HEK293T (cell line): Measurements from ENCODE around the gene LYL1.

Experiments used
- CTCF ChIA-PET: fragments of 350-600 bp; formaldehyde crosslinking; extraction: SDS; loops from one replicate; lab custom pipeline; 2021; ENCODE audit warnings: antibody characterized with exemption, inconsistent platforms; lab: Yijun Ruan, JAX
- POLR2A ChIA-PET: fragments of 350-600 bp; formaldehyde crosslinking; extraction: SDS; loops from one replicate; lab custom pipeline; 2020; ENCODE audit warnings: antibody characterized with exemption, inconsistent platforms; lab: Yijun Ruan, JAX
- DNase-seq: peaks from one replicate; pipeline ENCODE4 v3.0.0; 2012; ENCODE audit warnings: mixed read lengths; ENCODE audit errors: extremely low spot score
- ARNT ChIP-seq: fragments of 450-650 bp; IDR thresholded peaks from 2 replicates; pipeline ENCODE4 v1.6.1; 2017; ENCODE audit warnings: mild to moderate bottlenecking
- BHLHE40 ChIP-seq: fragments of 450-650 bp; IDR thresholded peaks from 2 replicates; pipeline ENCODE4 v1.6.1; 2016; ENCODE audit warnings: mild to moderate bottlenecking, moderate library complexity, borderline replicate concordance
- CTBP1 ChIP-seq: fragments of 450-650 bp; IDR thresholded peaks from 2 replicates; pipeline ENCODE4 v1.6.1; 2016; ENCODE audit warnings: borderline replicate concordance
- ELF4 ChIP-seq: fragments of 450-650 bp; IDR thresholded peaks from 2 replicates; pipeline ENCODE4 v1.6.1; 2017; ENCODE audit warnings: antibody characterized with exemption
- FOXA1 ChIP-seq: fragments of 450-650 bp; IDR thresholded peaks from 2 replicates; pipeline ENCODE4 v1.6.1; 2016; ENCODE audit warnings: mild to moderate bottlenecking
- FOXK2 ChIP-seq: fragments of 450-650 bp; IDR thresholded peaks from 2 replicates; pipeline ENCODE4 v1.6.1; 2016; ENCODE audit warnings: mild to moderate bottlenecking
- FOXM1 ChIP-seq: fragments of 450-650 bp; IDR thresholded peaks from 2 replicates; pipeline ENCODE4 v1.6.1; 2017; ENCODE audit warnings: mild to moderate bottlenecking, borderline replicate concordance
- HDGF ChIP-seq: fragments of 450-650 bp; IDR thresholded peaks from 2 replicates; pipeline ENCODE4 v1.6.1; 2017; ENCODE audit warnings: antibody characterized with exemption, borderline replicate concordance
- L3MBTL2 ChIP-seq: fragments of 450-650 bp; conservative IDR thresholded peaks from 2 replicates; pipeline ENCODE4 v1.6.1; 2016; ENCODE audit warnings: mild to moderate bottlenecking
- LEF1 ChIP-seq: fragments of 450-650 bp; IDR thresholded peaks from 2 replicates; pipeline ENCODE4 v1.6.1; 2017; ENCODE audit warnings: mild to moderate bottlenecking, borderline replicate concordance
- NFRKB ChIP-seq: fragments of 450-650 bp; IDR thresholded peaks from 2 replicates; pipeline ENCODE4 v1.6.1; 2016; ENCODE audit warnings: mild to moderate bottlenecking, moderate library complexity
- SP1 ChIP-seq: fragments of 450-650 bp; IDR thresholded peaks from 2 replicates; pipeline ENCODE4 v1.6.1; 2017
- SUZ12 ChIP-seq: fragments of 450-650 bp; IDR thresholded peaks from 2 replicates; pipeline ENCODE4 v1.6.1; 2016; ENCODE audit warnings: mild to moderate bottlenecking
- TARDBP ChIP-seq: fragments of 450-650 bp; IDR thresholded peaks from 2 replicates; pipeline ENCODE4 v1.6.1; 2016
- ZNF384 ChIP-seq: fragments of 450-650 bp; IDR thresholded peaks from 2 replicates; pipeline ENCODE4 v1.6.1; 2016
- TF ChIP-seq, protein P1 (sequence below): fragments of 450-650 bp; IDR thresholded peaks from 2 replicates; pipeline ENCODE4 v1.6.1; 2016

The LYL1 gene

DNA sequence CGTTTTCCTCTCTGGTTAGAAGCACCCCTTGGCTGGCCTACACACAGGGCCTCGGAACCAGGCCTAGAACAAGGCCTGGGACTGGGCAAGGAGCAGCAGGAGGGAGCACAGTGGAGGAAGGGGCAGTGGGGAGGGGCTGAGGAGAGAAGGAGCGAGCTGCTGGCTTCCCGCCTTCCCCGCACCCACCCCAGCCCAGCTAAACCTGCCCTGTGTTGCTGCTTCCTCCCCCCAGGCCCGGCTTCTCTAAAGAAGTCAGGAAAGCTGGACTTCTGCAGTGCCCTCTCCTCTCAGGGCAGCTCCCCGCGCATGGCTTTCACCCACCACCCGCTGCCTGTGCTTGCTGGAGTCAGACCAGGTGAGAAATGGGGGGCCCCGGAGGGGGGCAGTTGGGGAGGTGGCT lies 24.3 kb downstream of the LYL1 start:
- DNase-seq, result no peak
- ChIA-PET CTCF (interaction anchor here (0.7 to 1.3 kb wide), 4 partner anchors 10 to 101 kb away, joined by 3 to 4 read pairs (median 3); no protein-coding TSS in a partner anchor), POLR2A (no interaction called here)
- TF ChIP-seq ZNF384 (no peak), FOXK2 (no peak), NFRKB (no peak), BHLHE40 (no peak), HDGF (no peak), ELF4 (no peak), FOXM1 (no peak), SUZ12 (no peak), ARNT (no peak), LEF1 (no peak), TARDBP (no peak), FOXA1 (no peak)
- TF ChIP-seq, protein P1, sequence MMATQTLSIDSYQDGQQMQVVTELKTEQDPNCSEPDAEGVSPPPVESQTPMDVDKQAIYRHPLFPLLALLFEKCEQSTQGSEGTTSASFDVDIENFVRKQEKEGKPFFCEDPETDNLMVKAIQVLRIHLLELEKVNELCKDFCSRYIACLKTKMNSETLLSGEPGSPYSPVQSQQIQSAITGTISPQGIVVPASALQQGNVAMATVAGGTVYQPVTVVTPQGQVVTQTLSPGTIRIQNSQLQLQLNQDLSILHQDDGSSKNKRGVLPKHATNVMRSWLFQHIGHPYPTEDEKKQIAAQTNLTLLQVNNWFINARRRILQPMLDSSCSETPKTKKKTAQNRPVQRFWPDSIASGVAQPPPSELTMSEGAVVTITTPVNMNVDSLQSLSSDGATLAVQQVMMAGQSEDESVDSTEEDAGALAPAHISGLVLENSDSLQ, result no peak

DNA sequence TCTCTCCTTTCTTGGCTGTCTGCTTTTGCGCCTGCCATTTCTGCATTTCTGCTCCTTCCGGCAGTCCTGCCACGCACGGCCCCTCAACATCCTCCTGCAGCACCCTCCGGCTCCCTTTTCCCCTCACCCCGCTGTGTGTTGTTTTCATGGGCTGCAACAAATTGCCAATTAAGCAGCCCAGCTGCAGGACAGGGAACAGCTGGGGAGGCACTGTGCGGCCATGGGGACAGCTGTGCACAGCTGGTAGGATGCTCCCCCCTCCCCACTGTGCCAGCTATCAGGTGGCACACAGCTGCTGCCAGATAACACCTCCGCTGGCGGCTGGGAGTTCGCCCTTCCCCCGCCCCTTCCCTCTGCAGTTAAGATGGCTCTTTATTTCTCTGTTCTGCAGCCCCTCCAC lies 25.4 kb downstream of the LYL1 start:
- TF ChIP-seq ELF4 (no peak), HDGF (no peak), FOXM1 (no peak), FOXA1 (no peak), ARNT (no peak), L3MBTL2 (no peak), CTBP1 (no peak), SUZ12 (no peak), SP1 (no peak), ZNF384 (no peak), NFRKB (no peak)
- TF ChIP-seq, protein P1, result no peak
- ChIA-PET CTCF (no interaction called here), POLR2A (no interaction called here)
- no peak for DNase-seq

DNA sequence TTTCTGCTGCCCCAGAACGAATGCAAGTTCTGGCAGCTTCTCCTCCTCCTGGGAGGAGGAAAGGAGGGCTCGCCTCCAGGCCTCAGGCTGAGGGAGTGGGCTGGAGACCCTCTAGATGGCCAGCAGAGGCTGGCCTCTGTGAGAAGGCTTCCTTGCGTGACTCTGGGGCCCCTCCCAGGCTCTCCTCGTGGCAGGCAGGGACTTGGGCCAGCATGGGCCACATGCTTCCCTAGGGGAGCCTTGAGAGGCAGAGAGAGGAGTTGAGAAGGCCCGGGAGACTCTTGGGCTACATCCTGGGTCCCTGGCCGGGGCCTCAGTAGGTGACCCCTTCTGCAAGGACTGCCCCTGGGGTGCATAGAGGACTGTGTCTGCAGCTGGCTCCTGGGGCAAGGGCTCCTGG lies 25.9 kb downstream of the LYL1 start:
- ChIA-PET POLR2A (no interaction called here), CTCF (no interaction called here)
- no peak for TF ChIP-seq BHLHE40
- no peak for TF ChIP-seq ARNT
- TF ChIP-seq LEF1, result no peak
- no peak for TF ChIP-seq NFRKB
- no peak for TF ChIP-seq TARDBP
- TF ChIP-seq, protein P1, result no peak
- no peak for TF ChIP-seq ZNF384
- no peak for TF ChIP-seq SUZ12
- TF ChIP-seq CTBP1, result no peak
- TF ChIP-seq L3MBTL2, result no peak
- no peak for TF ChIP-seq HDGF
- TF ChIP-seq FOXA1, result no peak
- no peak for TF ChIP-seq ELF4
- TF ChIP-seq FOXK2, result no peak
- TF ChIP-seq FOXM1, result no peak
- no peak for TF ChIP-seq SP1
- no peak for DNase-seq

DNA sequence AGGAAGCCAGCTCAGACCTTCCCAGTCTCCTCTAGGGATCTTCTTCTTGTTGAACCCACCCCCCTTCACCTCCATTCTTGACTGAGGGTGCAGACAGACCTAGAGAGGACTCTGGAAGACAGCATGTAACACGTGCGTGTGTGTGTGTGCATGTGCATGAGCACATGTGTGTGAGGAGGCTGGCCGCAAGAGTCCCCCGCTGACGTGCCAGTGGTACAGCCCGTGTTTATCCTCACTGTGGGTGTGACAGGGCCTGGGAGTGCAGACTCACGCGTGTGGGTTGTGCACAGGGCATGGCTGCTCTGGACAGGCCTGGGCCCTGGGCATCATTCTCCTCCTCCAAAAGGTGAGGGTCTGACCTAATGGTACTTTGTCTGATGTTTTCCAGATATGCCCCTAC lies 26.3 kb downstream of the LYL1 start:
- ChIA-PET POLR2A (no interaction called here), CTCF (no interaction called here)
- DNase-seq, result no peak
- TF ChIP-seq FOXA1 (no peak), L3MBTL2 (no peak), BHLHE40 (no peak), SUZ12 (no peak), FOXK2 (no peak), ZNF384 (no peak), ELF4 (no peak), FOXM1 (no peak), HDGF (no peak), LEF1 (no peak), CTBP1 (no peak), TARDBP (no peak), NFRKB (no peak), ARNT (no peak)
- TF ChIP-seq, protein P1, result no peak

GRCh38 chr19:13074378-13074777 lies 28.3 kb downstream of the LYL1 start:
- POLR2A ChIA-PET, result no interaction called here
- DNase-seq, result no peak
- TF ChIP-seq FOXM1 (no peak), SP1 (no peak), NFRKB (no peak), ARNT (no peak), TARDBP (no peak), ELF4 (no peak), L3MBTL2 (no peak), FOXK2 (no peak), CTBP1 (no peak), FOXA1 (no peak)
- TF ChIP-seq, protein P1, result no peak
- CTCF ChIA-PET, result no interaction called here
